Measurements from ENCODE around the gene GLI1.
"Not testable (repeated sequence)": the region's sequence is repeated elsewhere in the genome, so short reads cannot be mapped to it uniquely, and the experiment has no call there.

GLI1 gene

GRCh38 chr12:57441846-57442427 is 17.6 kb upstream of the GLI1 start:
- no peak for DNase-seq (ENCODE audit: low read depth)

GRCh38 chr12:57444337-57444736 is 15.2 kb upstream of the GLI1 start:
- not testable (repeated sequence) for DNase-seq (ENCODE audit: low read depth)

DNA sequence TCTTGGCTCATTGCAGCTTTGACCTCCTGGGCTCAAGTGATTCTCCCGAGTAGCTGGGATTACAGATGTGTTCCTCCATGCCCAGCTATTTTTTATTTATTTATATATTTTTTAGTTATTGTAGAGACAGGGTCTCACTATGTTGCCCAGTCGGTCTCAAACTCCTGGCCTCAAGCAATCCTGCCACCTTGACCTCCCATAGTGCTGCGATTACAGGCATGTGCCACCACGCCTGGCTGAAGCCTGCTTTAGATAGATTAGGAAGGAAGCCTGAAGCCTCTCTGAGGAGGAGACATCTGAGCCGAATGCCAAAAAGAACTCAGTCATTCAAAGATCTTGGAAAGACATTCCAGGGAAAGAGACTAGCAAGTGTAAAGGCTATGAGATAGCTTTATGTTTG is 14.8 kb upstream of the GLI1 start:
- no peak for DNase-seq (ENCODE audit: low read depth)

- DNase-seq (ENCODE audit: low read depth): no peak
Measured at GRCh38 chr12:57446292-57446960, 13.2 kb upstream of the GLI1 start.

DNA sequence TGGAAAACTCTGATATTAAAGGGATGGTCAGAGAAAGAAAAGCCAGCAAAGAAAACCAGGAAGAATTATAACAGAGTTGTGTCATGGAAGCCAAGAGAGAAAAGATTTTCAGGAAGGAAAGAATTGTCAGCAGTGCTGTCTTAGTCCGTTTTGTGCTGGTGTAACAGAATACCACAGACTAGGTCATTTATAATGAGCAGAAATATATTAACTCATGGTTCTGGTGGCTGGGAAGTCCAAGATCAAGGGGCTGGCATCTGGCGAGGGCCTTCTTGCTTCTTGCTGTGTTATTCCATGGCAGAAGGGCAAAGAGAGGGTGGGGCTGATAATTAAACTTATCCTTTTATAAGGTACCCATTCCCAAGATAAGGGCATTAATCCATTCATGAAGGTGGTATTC is 10.9 kb upstream of the GLI1 start:
- no peak for DNase-seq (ENCODE audit: low read depth)

- no peak for DNase-seq (ENCODE audit: low read depth)
Measured at GRCh38 chr12:57449375-57449774, 10.2 kb upstream of the GLI1 start.

DNA sequence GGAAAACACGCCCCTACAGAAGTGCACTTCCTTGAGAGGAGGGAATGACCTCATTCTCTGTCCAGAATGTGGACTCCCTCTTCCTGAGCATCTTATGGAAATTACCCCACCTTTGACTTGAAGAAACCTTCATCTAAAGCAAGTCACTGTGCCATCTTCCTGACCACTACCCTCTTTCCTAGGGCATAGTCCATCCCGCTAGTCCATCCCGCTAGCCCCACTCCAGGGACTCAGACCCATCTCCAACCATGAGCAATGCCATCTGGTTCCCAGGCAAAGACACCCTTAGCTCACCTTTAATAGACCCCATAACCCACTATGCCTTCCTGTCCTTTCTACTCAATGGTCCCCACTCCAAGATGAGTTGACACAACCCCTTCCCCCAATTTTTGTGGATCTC is 9.5 kb upstream of the GLI1 start:
- DNase-seq (ENCODE audit: low read depth): no peak

DNA sequence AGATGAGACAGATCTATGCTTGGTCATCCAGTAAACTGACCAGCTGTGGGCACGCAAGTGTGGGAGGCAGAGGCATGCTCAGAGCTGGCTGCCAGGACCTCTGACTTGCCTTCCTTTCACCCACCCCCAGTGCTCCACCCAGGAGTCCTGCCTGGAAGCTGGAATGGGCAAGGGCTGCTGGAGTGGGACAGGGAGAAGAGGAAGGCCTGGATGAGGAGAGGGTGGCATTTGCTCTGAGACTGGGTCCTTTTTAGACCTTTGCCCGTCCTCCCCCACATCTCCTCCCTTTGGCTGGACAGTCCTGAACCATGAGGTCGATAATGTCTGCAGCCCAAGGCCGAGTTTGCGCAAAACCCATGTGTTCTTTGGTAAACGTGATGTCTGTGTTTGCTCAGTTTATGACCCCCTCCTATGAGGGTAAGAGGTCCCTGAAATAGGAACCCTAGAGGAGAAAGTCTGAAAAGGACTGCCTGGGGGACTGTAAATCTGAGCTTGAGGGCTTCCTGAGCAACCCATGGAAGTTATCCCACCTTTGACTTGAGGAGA is 8.3 kb upstream of the GLI1 start:
- DNase-seq (ENCODE audit: low read depth): no peak

DNA sequence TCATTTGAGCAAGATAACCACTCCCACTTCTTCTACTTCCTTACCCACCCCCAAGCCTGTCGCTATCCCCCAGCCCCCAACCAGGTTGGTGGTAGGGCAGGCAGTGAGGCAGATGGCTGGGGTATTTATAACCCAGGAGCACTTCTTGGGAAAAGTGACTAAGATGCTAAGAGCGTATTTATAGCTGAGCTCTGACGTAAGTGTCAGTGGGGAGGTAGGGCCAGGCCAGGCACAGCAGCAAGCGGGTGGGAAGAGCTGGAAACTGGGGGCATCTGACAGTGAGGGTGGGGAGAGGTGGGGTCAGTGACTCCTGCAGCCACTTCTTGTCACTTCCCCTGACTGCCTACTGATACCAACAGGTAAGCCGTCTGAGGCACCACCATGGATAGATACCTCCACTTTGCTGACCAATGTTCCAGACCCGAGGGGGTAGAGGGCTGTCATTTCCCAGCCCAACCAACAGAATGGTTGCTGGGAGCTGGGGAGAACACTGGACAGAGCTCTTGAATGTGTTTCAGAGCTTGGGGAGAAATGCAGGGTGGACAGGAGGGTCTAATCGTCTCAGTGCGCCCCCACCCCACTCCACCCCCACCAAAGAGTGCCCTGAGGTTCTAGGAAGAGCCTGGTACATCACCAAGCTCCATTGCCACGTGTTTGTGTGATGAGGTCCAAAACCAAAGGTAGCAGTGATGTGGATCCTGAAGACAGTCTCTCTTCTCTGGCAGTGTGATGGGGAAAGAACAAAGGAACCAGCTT is 7.2 kb upstream of the GLI1 start:
- DNase-seq (ENCODE audit: low read depth): no peak

- DNase-seq (ENCODE audit: low read depth): no peak
Measured at GRCh38 chr12:57452937-57453509, 6.6 kb upstream of the GLI1 start.

GRCh38 chr12:57454213-57454565 is 5.4 kb upstream of the GLI1 start:
- DNase-seq (ENCODE audit: low read depth): no peak

DNA sequence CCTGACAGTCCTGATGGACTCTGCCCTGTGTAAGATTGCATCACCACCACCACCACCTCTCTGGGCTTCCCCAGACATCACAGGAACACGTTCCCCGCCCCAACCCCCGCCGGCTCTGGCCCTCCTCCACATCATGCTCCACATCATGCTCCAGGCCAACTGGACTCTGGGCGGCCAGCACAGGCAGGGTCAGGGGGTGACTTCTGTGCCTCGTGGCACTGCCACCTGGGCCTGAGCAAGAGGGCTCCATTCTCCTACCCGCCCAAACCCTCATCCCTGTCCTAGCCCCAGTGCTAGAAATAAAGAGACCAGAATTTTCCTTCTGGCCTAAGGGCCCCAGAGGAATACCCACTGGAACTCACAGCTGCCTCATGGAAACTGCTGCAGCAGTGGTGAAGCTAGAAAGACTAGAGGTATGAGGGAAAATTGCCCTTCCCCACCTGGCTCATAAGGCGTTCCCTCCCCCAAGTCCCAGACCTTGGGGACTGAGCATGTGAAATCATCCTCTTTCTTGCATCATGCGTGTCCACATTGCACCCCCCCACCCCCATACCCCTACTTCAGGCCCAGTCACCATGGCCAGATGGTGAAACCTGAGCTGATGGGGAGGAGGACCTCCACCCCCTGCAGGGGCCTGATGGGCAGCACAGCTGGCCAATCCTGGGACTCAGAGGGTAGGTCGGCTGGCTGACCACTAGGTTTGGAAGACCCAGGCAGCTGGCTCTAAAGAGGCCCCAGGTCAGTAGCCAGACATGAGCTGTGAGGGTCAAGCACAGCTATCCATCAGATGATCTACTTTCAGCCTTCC is 4.8 kb upstream of the GLI1 start, which contains the start of gene INHBE:
INHBE (plus strand) TSS at position 742 of the 808 bp plus-strand sequence. CDS start 230 bp downstream, outside the sequence.
- no peak for DNase-seq (ENCODE audit: low read depth)

DNA sequence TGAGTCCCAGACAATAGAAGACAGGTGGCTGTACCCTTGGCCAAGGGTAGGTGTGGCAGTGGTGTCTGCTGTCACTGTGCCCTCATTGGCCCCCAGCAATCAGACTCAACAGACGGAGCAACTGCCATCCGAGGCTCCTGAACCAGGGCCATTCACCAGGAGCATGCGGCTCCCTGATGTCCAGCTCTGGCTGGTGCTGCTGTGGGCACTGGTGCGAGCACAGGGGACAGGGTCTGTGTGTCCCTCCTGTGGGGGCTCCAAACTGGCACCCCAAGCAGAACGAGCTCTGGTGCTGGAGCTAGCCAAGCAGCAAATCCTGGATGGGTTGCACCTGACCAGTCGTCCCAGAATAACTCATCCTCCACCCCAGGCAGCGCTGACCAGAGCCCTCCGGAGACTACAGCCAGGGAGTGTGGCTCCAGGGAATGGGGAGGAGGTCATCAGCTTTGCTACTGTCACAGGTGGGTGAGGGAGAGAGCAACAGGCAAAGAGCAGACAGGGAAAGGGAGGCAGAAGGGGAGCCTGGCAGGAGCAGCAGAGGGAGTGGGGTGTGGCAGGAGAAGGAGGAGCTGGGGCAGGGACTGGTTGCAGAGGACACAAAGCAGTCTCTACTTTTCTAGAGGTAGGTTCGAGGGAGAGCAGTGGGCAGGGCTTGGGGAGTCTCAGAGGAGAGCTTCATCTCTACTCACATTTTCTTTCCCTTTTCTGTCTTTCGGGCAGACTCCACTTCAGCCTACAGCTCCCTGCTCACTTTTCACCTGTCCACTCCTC is 4.0 kb upstream of the GLI1 start:
- no peak for DNase-seq (ENCODE audit: low read depth)

DNA sequence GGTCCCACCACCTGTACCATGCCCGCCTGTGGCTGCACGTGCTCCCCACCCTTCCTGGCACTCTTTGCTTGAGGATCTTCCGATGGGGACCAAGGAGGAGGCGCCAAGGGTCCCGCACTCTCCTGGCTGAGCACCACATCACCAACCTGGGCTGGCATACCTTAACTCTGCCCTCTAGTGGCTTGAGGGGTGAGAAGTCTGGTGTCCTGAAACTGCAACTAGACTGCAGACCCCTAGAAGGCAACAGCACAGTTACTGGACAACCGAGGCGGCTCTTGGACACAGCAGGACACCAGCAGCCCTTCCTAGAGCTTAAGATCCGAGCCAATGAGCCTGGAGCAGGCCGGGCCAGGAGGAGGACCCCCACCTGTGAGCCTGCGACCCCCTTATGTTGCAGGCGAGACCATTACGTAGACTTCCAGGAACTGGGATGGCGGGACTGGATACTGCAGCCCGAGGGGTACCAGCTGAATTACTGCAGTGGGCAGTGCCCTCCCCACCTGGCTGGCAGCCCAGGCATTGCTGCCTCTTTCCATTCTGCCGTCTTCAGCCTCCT is 3.4 kb upstream of the GLI1 start:
- DNase-seq (ENCODE audit: low read depth): no peak

- no peak for DNase-seq (ENCODE audit: low read depth)
Measured at GRCh38 chr12:57456737-57457490, 2.7 kb upstream of the GLI1 start.

GRCh38 chr12:57458665-57459054 is 925 bp upstream of the GLI1 start:
- no peak for DNase-seq (ENCODE audit: low read depth)

- DNase-seq (ENCODE audit: low read depth): peak; percentile 93
Measured at GRCh38 chr12:57459055-57459749, 383 bp upstream of the GLI1 start.

- DNase-seq (ENCODE audit: low read depth): no peak
Measured at GRCh38 chr12:57460468-57460784, 841 bp downstream of the GLI1 start.

GRCh38 chr12:57460841-57461275 is 1.3 kb downstream of the GLI1 start:
- no peak for DNase-seq (ENCODE audit: low read depth)

All from activated T-cell treated with anti-CD3 and anti-CD28 coated beads for 24 hours (primary cell).